HepG2 (cell line): ENCODE results near the gene HEXIM1. TPM values are rescaled to one million over a fixed set of nuclear protein-coding genes. Genes with fewer than 3 reads are reported as not detected.

ENCODE experiments used
- ATF3 ChIP-seq: sonication (generic); formaldehyde crosslinking; IDR thresholded peaks from 2 replicates; pipeline ENCODE4 v1.4.0; 2020; ENCODE audit warnings: missing genetic modification reagents
- CBX1 ChIP-seq: IDR thresholded peaks from one replicate; pipeline ENCODE4 v1.6.1; 2016; ENCODE audit warnings: antibody characterized with exemption, low read depth
- E2F2 ChIP-seq: sonication (generic); formaldehyde crosslinking; IDR thresholded peaks from 2 replicates; pipeline ENCODE4 v1.4.0; 2020; ENCODE audit warnings: missing genetic modification reagents, borderline replicate concordance
- GMEB1 ChIP-seq: sonication (generic); formaldehyde crosslinking; IDR thresholded peaks from 2 replicates; pipeline ENCODE4 v1.5.1; 2020; ENCODE audit warnings: missing genetic modification reagents, mild to moderate bottlenecking, borderline replicate concordance
- KAT2B ChIP-seq: fragments of 150-350 bp; IDR thresholded peaks from 2 replicates; pipeline ENCODE4 v1.6.1; 2014; ENCODE audit warnings: low read depth, low read length, borderline replicate concordance
- KDM1A ChIP-seq: IDR thresholded peaks from 2 replicates; pipeline ENCODE4 v1.6.1; 2016; ENCODE audit warnings: missing compliant biosample characterization
- KDM4B ChIP-seq: sonication (generic); formaldehyde crosslinking; IDR thresholded peaks from 2 replicates; pipeline ENCODE4 v1.4.0; 2020; ENCODE audit warnings: missing genetic modification reagents
- KLF9 ChIP-seq: IDR thresholded peaks from 2 replicates; pipeline ENCODE4 v1.6.1; 2016; ENCODE audit warnings: low read depth
- MAFG ChIP-seq: sonication (generic); formaldehyde crosslinking; IDR thresholded peaks from 2 replicates; pipeline ENCODE4 v1.5.1; 2020; ENCODE audit warnings: mild to moderate bottlenecking, missing genetic modification reagents
- MZF1 ChIP-seq: sonication (generic); formaldehyde crosslinking; IDR thresholded peaks from 2 replicates; pipeline ENCODE4 v1.8.1; 2023; ENCODE audit warnings: mild to moderate bottlenecking, missing genetic modification reagents, borderline replicate concordance
- PTBP1 ChIP-seq: fragments of 200-400 bp; formaldehyde crosslinking; IDR thresholded peaks from 2 replicates; pipeline ENCODE4 v1.6.1; 2018; ENCODE audit warnings: low read length, low read depth; ENCODE audit not compliant: poor library complexity, severe bottlenecking
- UBTF ChIP-seq: sonication (generic); formaldehyde crosslinking; IDR thresholded peaks from 2 replicates; pipeline ENCODE4 v1.4.0; 2020; ENCODE audit warnings: mild to moderate bottlenecking, missing genetic modification reagents
- WIZ ChIP-seq: sonication (generic); formaldehyde crosslinking; IDR thresholded peaks from 2 replicates; pipeline ENCODE4 v1.5.1; 2020; ENCODE audit warnings: mild to moderate bottlenecking, missing genetic modification reagents
- ZBTB2 ChIP-seq: sonication (generic); formaldehyde crosslinking; IDR thresholded peaks from 2 replicates; pipeline ENCODE4 v1.8.0; 2022; ENCODE audit warnings: low read depth, missing genetic modification reagents
- ZBTB34 ChIP-seq: sonication (generic); formaldehyde crosslinking; IDR thresholded peaks from 2 replicates; pipeline ENCODE4 v1.8.0; 2022; ENCODE audit warnings: mild to moderate bottlenecking, missing genetic modification reagents
- ZNF251 ChIP-seq: sonication (generic); formaldehyde crosslinking; IDR thresholded peaks from 2 replicates; pipeline ENCODE4 v1.9.0; 2021; ENCODE audit warnings: mild to moderate bottlenecking, missing genetic modification reagents
- ZNF329 ChIP-seq: sonication (generic); formaldehyde crosslinking; IDR thresholded peaks from 2 replicates; pipeline ENCODE4 v1.9.0; 2021; ENCODE audit warnings: low read depth, mild to moderate bottlenecking, missing genetic modification reagents
- ZNF383 ChIP-seq: sonication (generic); formaldehyde crosslinking; IDR thresholded peaks from 2 replicates; pipeline ENCODE4 v1.4.0; 2020; ENCODE audit warnings: missing genetic modification reagents, mild to moderate bottlenecking, borderline replicate concordance
- ZNF44 ChIP-seq: sonication (generic); formaldehyde crosslinking; IDR thresholded peaks from 2 replicates; pipeline ENCODE4 v1.5.1; 2020; ENCODE audit warnings: mild to moderate bottlenecking, missing genetic modification reagents
- ZNF775 ChIP-seq: sonication (generic); formaldehyde crosslinking; IDR thresholded peaks from 2 replicates; pipeline ENCODE4 v1.4.0; 2020; ENCODE audit warnings: missing genetic modification reagents, mild to moderate bottlenecking, moderate library complexity, borderline replicate concordance
- ZNF782 ChIP-seq: sonication (generic); formaldehyde crosslinking; IDR thresholded peaks from 2 replicates; pipeline ENCODE4 v1.4.0; 2020; ENCODE audit warnings: missing genetic modification reagents, mild to moderate bottlenecking, borderline replicate concordance
- polyA plus RNA-seq, 8 experiments: library from polyadenylated mRNA; depleted of rRNA in 3 of 8; stranded (reverse) in 7 of 8; unstranded in 1 of 8; fragments of >200 nt; fragmentation: Illumina TruSeq in 4 of 8; extraction: Trizol in 4 of 8; gene quantifications; 2 replicates each; pipeline versions ENCODE4 v1.2.1 to v1.2.3, GENCODE V29; 2011 to 2016; ENCODE audit warnings: low read depth in 4 of 8, missing spikeins in 1 of 8, mixed read lengths in 1 of 8; ENCODE audit not compliant: insufficient read depth in 1 of 8
- total RNA-seq, 5 experiments: library from RNA; depleted of rRNA; stranded (reverse); fragments of >200 nt; fragmentation: Illumina TruSeq; extraction: Trizol; gene quantifications; 2 replicates each; pipeline ENCODE4 v1.2.3, GENCODE V29; 2016; ENCODE audit warnings: low read depth in 1 of 5

Gene HEXIM1
- total and polyA plus RNA-seq, 2 of the 13 experiments (the other 11 are each of a cell fraction or from before 2014, with no cell fraction given), result 10.5 to 16.6 TPM

- TF ChIP-seq ZNF251 (CRISPR knock-in tag), result peak; percentile 69; the same call in 1 of the 2 replicates
- peak; percentile 87; the same call in 1 of the 2 replicates for TF ChIP-seq ZNF775 (CRISPR knock-in tag)
- peak; percentile 20; the same call in 1 of the 2 replicates for TF ChIP-seq ZNF782
- TF ChIP-seq ZNF44 (CRISPR knock-in tag), result no peak
- no peak for TF ChIP-seq KDM4B (CRISPR knock-in tag)
- TF ChIP-seq MAFG, result no peak
- no peak for TF ChIP-seq ZNF329
- 0 out of 2 replicates have a peak, but pooled peaks have one; percentile 27 for TF ChIP-seq ZNF383
- peak; percentile 59 for TF ChIP-seq ATF3 (CRISPR knock-in tag)
- no peak for TF ChIP-seq CBX1
- no peak for TF ChIP-seq ZBTB2 (CRISPR knock-in tag)
- no peak for TF ChIP-seq KLF9 (CRISPR knock-in tag)
- TF ChIP-seq ZBTB34 (CRISPR knock-in tag), result no peak
- no peak for TF ChIP-seq E2F2
- peak; percentile 76; the same call in 1 of the 2 replicates for TF ChIP-seq WIZ (CRISPR knock-in tag)
- no peak for TF ChIP-seq PTBP1
- no peak for TF ChIP-seq KAT2B
- peak; percentile 62; the same call in 1 of the 2 replicates for TF ChIP-seq KDM1A (CRISPR knock-in tag)
- TF ChIP-seq GMEB1 (CRISPR knock-in tag), result no peak
- TF ChIP-seq UBTF, result peak; percentile 86
- TF ChIP-seq MZF1 (CRISPR knock-in tag), result peak; percentile 39; the same call in 1 of the 2 replicates
These were observed 24.4 kb downstream of the HEXIM1 start (continued) for GRCh38 chr17:45172541-45173286.
